Hematopoietic multipotent progenitor cell treated with erythropoietin and hydrocortisone succinate and interleukin-3 and kit ligand, for 6 days (in vitro differentiated cells): ENCODE data around the gene IL1RN.

ENCODE experiments used
- DNase-seq: peaks from one replicate; pipeline ENCODE4 v3.0.0-alpha.2; 2015

IL1RN gene

GRCh38 chr2:113157118-113157896 lies 29.9 kb downstream of the IL1RN start:
- DNase-seq = peak; percentile 62

GRCh38 chr2:113157897-113158753 lies 30.7 kb downstream of the IL1RN start:
- no peak for DNase-seq

- no peak for DNase-seq
Observed at GRCh38 chr2:113158884-113159553, 31.6 kb downstream of the IL1RN start.

- no peak for DNase-seq
Observed at GRCh38 chr2:113160248-113160647, 32.9 kb downstream of the IL1RN start.

GRCh38 chr2:113160962-113161361 lies 33.6 kb downstream of the IL1RN start:
- DNase-seq = no peak

- no peak for DNase-seq
Observed at GRCh38 chr2:113162173-113162572, 34.8 kb downstream of the IL1RN start.

- no peak for DNase-seq
Observed at GRCh38 chr2:113162869-113163268, 35.5 kb downstream of the IL1RN start.

- no peak for DNase-seq
Observed at GRCh38 chr2:113164215-113164929, 37.0 kb downstream of the IL1RN start.

- no peak for DNase-seq
Observed at GRCh38 chr2:113164930-113165585, 37.7 kb downstream of the IL1RN start.

- DNase-seq = no peak
Observed at GRCh38 chr2:113166187-113166645, 38.8 kb downstream of the IL1RN start.

GRCh38 chr2:113167115-113167932 lies 39.9 kb downstream of the IL1RN start:
- DNase-seq = no peak

- no peak for DNase-seq
Observed at GRCh38 chr2:113167962-113168340, 40.6 kb downstream of the IL1RN start.

- DNase-seq = no peak
Observed at GRCh38 chr2:113169002-113169530, 41.7 kb downstream of the IL1RN start.

- DNase-seq = no peak
Observed at GRCh38 chr2:113169586-113169985, 42.2 kb downstream of the IL1RN start.

- DNase-seq = no peak
Observed at GRCh38 chr2:113171334-113172075, 44.1 kb downstream of the IL1RN start.

- no peak for DNase-seq
Observed at GRCh38 chr2:113172721-113173541, 45.5 kb downstream of the IL1RN start.

- DNase-seq = peak; percentile 96
Observed at GRCh38 chr2:113173542-113174375, 46.4 kb downstream of the IL1RN start, which contains the start of gene PSD4. TSS of gene PSD4 (plus strand) at chr2:113173971. CDS start at chr2:113182457, 8,486 bp downstream.

GRCh38 chr2:113174376-113174750 lies 47.0 kb downstream of the IL1RN start:
- DNase-seq = peak; percentile 56
